Central memory CD8-positive, alpha-beta T cell (primary cell): ENCODE data around the gene OVAAL.
A peak's percentile ranks its signal among the peaks of the same experiment; 100 is the strongest.

Experiments
- ATAC-seq: fragments of 150-1000 bp; cut with Tn5 transposase; replicated peaks from 2 replicates; pipeline ENCODE4 v1.10.0; 2022; ENCODE audit warnings: mild to moderate bottlenecking, moderate FRiP score, moderate number of reproducible peaks; ENCODE audit not compliant: poor library complexity, severe bottlenecking; ENCODE audit errors: extremely low read depth
- DNase-seq, 2 donors: peaks; one replicate each; pipeline ENCODE4 v3.0.0; 2021; ENCODE audit warnings: low spot score in 2 of 2
- H3K27ac Mint-ChIP-seq: one replicate; pipeline ENCODE4 v1.8.0; 2022; ENCODE audit warnings: low read depth, mild to moderate bottlenecking, moderate library complexity, mixed read lengths
- H3K27me3 Mint-ChIP-seq: one replicate; pipeline ENCODE4 v1.8.0; 2022; ENCODE audit warnings: mixed read lengths
- H3K36me3 Mint-ChIP-seq: one replicate; pipeline ENCODE4 v1.8.0; 2022; ENCODE audit warnings: mild to moderate bottlenecking, moderate library complexity, mixed read lengths; ENCODE audit not compliant: insufficient read depth
- H3K4me1 Mint-ChIP-seq: one replicate; pipeline ENCODE4 v1.8.0; 2022; ENCODE audit warnings: mixed read lengths
- H3K4me3 Mint-ChIP-seq: one replicate; pipeline ENCODE4 v1.8.0; 2022; ENCODE audit warnings: mild to moderate bottlenecking, moderate library complexity, mixed read lengths
- H3K9me3 Mint-ChIP-seq: one replicate; pipeline ENCODE4 v1.8.0; 2022; ENCODE audit warnings: mixed read lengths

OVAAL gene

GRCh38 chr1:180558664-180559063 lies at the start of gene OVAAL:
Gene OVAAL, plus strand, starts transcription at chr1:180558964.
- DNase-seq, result no peak
- no peak for ATAC-seq
- no peaks in the 10 kb centered on the region for H3K4me1 Mint-ChIP-seq
- no peaks in the 10 kb centered on the region for H3K9me3 Mint-ChIP-seq
- no peak within 1 kb of the TSS for H3K27ac Mint-ChIP-seq
- no peak within 1 kb of the TSS for H3K4me3 Mint-ChIP-seq
- H3K27me3 Mint-ChIP-seq, result peaks cover 61% of the 10 kb centered on the region
- no peaks in the 10 kb centered on the region for H3K36me3 Mint-ChIP-seq

GRCh38 chr1:180510882-180511281 lies 47.9 kb upstream of the OVAAL start:
- H3K4me3 Mint-ChIP-seq, result no peak overlapping the region
- no peak overlapping the region for H3K27ac Mint-ChIP-seq
- H3K9me3 Mint-ChIP-seq, result no peaks in the 10 kb centered on the region
- peaks cover 26% of the 10 kb centered on the region for H3K27me3 Mint-ChIP-seq
- no peak for ATAC-seq
- DNase-seq, result no peak
- H3K4me1 Mint-ChIP-seq, result no peaks in the 10 kb centered on the region
- H3K36me3 Mint-ChIP-seq, result no peaks in the 10 kb centered on the region

DNA sequence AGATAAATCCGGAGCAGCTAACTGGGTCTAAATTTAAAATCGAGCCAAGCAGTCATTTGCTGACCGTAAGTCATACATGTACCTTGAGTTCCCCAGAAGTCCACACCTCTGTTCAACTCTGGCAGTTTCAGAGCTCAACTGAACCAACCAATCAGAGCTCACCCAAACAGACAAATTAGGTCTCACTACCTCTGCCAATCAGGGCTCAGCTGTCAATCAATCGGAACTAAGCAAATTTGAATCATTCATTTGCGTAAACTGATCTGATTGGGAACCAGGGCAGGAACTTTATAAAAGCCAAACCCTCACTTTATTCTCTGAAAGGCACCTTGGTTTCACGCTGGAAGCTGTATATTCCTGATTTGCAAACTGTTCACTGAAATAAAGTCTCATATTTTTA lies 45.2 kb upstream of the OVAAL start:
- Mint-ChIP-seq H3K4me3 (no peak overlapping the region), H3K4me1 (no peaks in the 10 kb centered on the region), H3K27ac (no peak overlapping the region), H3K27me3 (peaks cover 26% of the 10 kb centered on the region), H3K9me3 (no peaks in the 10 kb centered on the region), H3K36me3 (no peaks in the 10 kb centered on the region)
- DNase-seq (no peak), ATAC-seq (no peak)

- Mint-ChIP-seq H3K27ac (no peak overlapping the region), H3K9me3 (no peaks in the 10 kb centered on the region), H3K4me3 (no peak overlapping the region), H3K36me3 (no peaks in the 10 kb centered on the region), H3K4me1 (no peaks in the 10 kb centered on the region), H3K27me3 (peaks cover 37% of the 10 kb centered on the region)
- DNase-seq (no peak), ATAC-seq (no peak)
These were observed 43.4 kb upstream of the OVAAL start for GRCh38 chr1:180515364-180515763.

GRCh38 chr1:180515857-180516388 lies 42.8 kb upstream of the OVAAL start:
- Mint-ChIP-seq H3K4me1 (no peaks in the 10 kb centered on the region), H3K4me3 (no peak overlapping the region), H3K36me3 (no peaks in the 10 kb centered on the region), H3K27ac (no peak overlapping the region), H3K9me3 (no peaks in the 10 kb centered on the region), H3K27me3 (peaks cover 37% of the 10 kb centered on the region)
- ATAC-seq, result peak; percentile 72
- peak; percentile 22 to 32 for DNase-seq

DNA sequence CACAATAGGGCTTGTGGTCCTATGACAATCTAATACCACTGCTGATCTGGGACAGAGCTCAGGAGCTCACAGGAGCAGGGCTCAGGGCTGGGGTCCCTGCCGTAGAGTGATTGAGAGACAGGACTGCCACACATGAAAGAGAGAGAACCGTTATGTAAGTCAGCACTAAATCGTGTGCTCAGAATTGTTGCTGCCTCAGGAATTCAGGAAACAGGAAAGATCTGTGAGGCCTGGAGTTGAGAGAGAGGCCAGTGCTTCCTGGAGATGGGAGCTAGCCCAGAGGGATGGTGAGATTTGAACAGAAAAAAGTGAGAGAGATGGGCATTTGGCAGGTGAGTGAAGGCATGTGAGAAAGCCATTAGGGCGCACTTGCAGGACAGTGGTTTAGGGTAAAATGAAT lies 38.9 kb upstream of the OVAAL start:
- DNase-seq, result no peak
- H3K4me1 Mint-ChIP-seq, result no peaks in the 10 kb centered on the region
- H3K27ac Mint-ChIP-seq, result no peak overlapping the region
- no peaks in the 10 kb centered on the region for H3K9me3 Mint-ChIP-seq
- no peak for ATAC-seq
- H3K27me3 Mint-ChIP-seq, result peaks cover 14% of the 10 kb centered on the region
- no peak overlapping the region for H3K4me3 Mint-ChIP-seq
- H3K36me3 Mint-ChIP-seq, result no peaks in the 10 kb centered on the region

DNA sequence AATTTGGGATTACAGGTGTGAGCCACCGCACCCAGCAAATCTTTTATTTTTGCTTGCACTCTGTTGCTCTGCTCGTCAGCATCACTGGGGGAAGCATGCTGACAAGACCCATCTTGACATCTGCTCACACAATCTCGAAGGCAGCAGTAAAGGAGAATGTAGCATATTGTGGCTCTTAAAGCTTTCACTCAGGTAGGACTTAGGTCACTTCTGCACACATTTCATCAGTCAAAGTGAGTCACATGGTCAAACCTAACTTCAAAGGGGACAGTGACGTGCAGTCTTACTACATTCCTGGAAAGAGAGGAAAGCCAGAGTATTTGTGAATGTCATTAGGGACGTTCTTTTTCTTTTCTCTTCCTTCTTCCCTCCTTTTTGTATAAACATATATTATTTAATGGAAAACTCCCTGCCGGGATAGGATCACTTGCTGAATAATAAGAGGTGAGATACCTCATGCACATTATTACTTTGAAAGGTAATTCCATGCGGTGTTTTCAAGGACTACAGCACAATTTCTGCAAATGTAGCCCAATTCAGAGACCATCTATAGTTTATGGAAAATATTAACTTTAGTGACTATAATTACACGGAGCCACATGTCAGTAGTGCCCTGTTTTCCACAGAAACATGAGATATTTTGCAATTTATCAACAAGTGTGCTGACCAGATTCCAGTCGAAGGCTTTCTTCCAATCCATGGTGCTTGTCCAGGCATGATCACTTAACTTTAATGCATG lies 37.1 kb upstream of the OVAAL start:
- DNase-seq, result no peak
- H3K27ac Mint-ChIP-seq, result no peak overlapping the region
- no peak for ATAC-seq
- H3K27me3 Mint-ChIP-seq, result peaks cover 14% of the 10 kb centered on the region
- H3K4me1 Mint-ChIP-seq, result no peaks in the 10 kb centered on the region
- no peak overlapping the region for H3K4me3 Mint-ChIP-seq
- H3K9me3 Mint-ChIP-seq, result no peaks in the 10 kb centered on the region
- no peaks in the 10 kb centered on the region for H3K36me3 Mint-ChIP-seq

GRCh38 chr1:180522213-180522515 lies 36.6 kb upstream of the OVAAL start:
- no peak for DNase-seq
- no peaks in the 10 kb centered on the region for H3K4me1 Mint-ChIP-seq
- no peak for ATAC-seq
- H3K9me3 Mint-ChIP-seq, result no peaks in the 10 kb centered on the region
- no peaks in the 10 kb centered on the region for H3K36me3 Mint-ChIP-seq
- H3K27ac Mint-ChIP-seq, result no peak overlapping the region
- no peak overlapping the region for H3K4me3 Mint-ChIP-seq
- peaks cover 14% of the 10 kb centered on the region for H3K27me3 Mint-ChIP-seq

- H3K27ac Mint-ChIP-seq, result no peak overlapping the region
- DNase-seq (no peak), ATAC-seq (no peak)
- no peak overlapping the region for H3K4me3 Mint-ChIP-seq
- no peaks in the 10 kb centered on the region for H3K36me3 Mint-ChIP-seq
- H3K27me3 Mint-ChIP-seq, result peaks cover 13% of the 10 kb centered on the region
- H3K9me3 Mint-ChIP-seq, result no peaks in the 10 kb centered on the region
- H3K4me1 Mint-ChIP-seq, result no peaks in the 10 kb centered on the region
These were observed 34.4 kb upstream of the OVAAL start for GRCh38 chr1:180524160-180524914.

DNA sequence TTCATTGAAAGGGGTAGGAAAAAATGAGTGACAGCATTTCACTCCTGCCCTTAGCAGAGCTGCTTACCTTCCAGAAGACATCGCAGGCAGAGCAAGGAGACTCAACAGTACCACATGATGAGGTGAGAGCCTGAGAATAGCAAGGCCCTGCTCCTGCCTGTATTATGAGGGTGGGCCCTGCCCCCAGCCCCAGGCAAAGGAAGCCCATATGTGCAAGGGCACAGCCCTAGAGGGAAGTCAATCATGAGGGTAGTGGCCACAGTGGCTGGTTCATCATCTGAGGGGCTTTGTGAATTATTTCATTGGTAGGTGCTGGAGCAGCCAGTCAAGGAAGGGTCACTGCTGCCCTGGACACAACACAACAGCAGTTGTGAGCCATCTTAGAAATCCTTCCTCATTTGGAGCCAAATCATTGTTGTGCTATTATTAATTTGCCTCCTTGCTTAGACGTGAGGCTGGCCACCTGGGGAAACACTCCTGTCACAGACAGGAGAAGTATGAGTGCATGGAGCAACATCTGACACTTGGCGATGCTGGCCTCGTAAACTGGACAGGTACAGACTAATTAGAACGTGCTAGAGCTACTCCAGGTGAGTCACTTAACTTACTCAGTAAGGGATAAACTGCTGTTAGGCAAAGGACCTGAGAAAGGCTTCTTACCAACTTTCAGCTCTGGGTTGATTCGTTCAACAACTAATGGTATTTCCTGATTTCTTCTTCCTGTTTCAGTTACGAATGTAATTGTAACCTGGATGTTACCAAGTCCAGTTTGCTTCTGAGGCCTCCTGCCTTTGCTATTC lies 33.6 kb upstream of the OVAAL start:
- Mint-ChIP-seq H3K4me1 (no peaks in the 10 kb centered on the region), H3K36me3 (no peaks in the 10 kb centered on the region), H3K4me3 (no peak overlapping the region), H3K27me3 (peaks cover 11% of the 10 kb centered on the region), H3K9me3 (no peaks in the 10 kb centered on the region), H3K27ac (no peak overlapping the region)
- DNase-seq (no peak), ATAC-seq (no peak)

DNA sequence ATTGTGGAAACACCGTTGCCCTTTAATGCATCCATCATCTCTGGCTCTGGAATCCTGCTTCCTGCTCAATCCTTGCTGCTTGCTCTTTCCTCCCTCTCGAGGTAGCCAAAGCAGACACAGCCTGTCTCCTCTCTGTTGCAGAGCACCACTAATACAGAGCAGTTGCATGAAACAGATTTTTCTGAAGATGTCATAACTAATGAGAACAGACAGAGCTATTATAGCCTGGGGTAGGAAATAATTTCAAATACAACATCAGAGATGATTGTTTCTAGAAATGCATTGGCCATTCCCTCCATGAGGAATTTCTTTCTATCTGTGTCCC lies 33.1 kb upstream of the OVAAL start:
- Mint-ChIP-seq H3K27me3 (peaks cover 8% of the 10 kb centered on the region), H3K36me3 (no peaks in the 10 kb centered on the region), H3K4me3 (no peak overlapping the region), H3K27ac (no peak overlapping the region), H3K9me3 (no peaks in the 10 kb centered on the region), H3K4me1 (no peaks in the 10 kb centered on the region)
- DNase-seq (no peak), ATAC-seq (no peak)

DNA sequence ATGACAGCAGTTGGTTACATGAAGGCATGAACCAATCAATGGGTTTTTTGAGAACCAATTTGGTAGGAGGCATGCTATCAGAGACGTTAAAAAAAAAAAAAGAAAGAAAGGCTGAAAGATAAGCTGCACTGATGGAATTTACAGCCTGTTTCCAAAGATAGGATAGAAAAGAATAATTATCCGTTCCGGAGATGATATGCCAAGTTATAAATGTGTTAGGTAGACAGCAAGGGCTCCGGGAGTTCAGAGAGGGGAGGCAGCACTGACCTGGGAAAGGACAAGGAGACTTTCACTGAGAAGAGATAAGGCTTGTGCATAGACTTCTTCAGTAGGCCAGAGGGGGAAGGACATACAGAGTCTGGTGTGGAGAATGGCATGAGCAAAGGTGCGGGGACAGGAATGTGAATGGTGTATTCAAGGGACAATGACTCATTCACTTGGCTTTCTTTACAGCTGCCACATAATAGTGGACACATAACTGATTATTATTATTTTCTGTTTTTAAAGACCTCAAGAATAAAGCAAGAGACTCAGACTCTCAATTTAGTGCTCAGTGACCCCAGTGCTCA lies 31.6 kb upstream of the OVAAL start:
- peaks cover 8% of the 10 kb centered on the region for H3K27me3 Mint-ChIP-seq
- DNase-seq (no peak), ATAC-seq (no peak)
- H3K4me1 Mint-ChIP-seq, result no peaks in the 10 kb centered on the region
- no peak overlapping the region for H3K27ac Mint-ChIP-seq
- H3K4me3 Mint-ChIP-seq, result no peak overlapping the region
- no peaks in the 10 kb centered on the region for H3K36me3 Mint-ChIP-seq
- no peaks in the 10 kb centered on the region for H3K9me3 Mint-ChIP-seq
